HL-60 (cell line): ENCODE measurements around the gene ANXA3.

Source experiments
- CTCF ChIP-seq: IDR thresholded peaks from one replicate; pipeline ENCODE4 v1.5.1; 2011; ENCODE audit warnings: low read length, control low read depth, inconsistent platforms; ENCODE audit not compliant: insufficient read depth
- GABPA ChIP-seq: IDR thresholded peaks from 2 replicates; pipeline ENCODE4 v1.6.1; 2012; ENCODE audit warnings: low read depth

- TF ChIP-seq CTCF (peak; percentile 24), GABPA (no peak)
Measured at GRCh38 chr4:78517050-78517652, 34.4 kb upstream of the ANXA3 start.
